Gastroesophageal sphincter (tissue), 4 donors: Measurements from ENCODE around the gene RAD9A. TPM values are rescaled to one million over a fixed set of nuclear protein-coding genes. Genes with fewer than 3 reads are reported as not detected.
A peak's percentile ranks its signal among the peaks of the same experiment; 100 is the strongest.

Source experiments
- ATAC-seq: fragments of 150-250 bp; one replicate; pipeline ENCODE4 v1.9.1; 2016; ENCODE audit warnings: mild to moderate bottlenecking, moderate library complexity
- H3K27ac ChIP-seq, 4 donors: fragments of 200-600 bp; sonication (generic) in 3 of 4; 1 replicate in 3 of 4; 2 replicates in 1 of 4; pipeline ENCODE4 v1.5.1; 2016 to 2019
- H3K27me3 ChIP-seq: fragments of 200-600 bp; sonication (generic); one replicate; pipeline ENCODE4 v1.5.1; 2019
- H3K36me3 ChIP-seq, 2 donors: fragments of 200-600 bp; sonication (generic); one replicate each; pipeline ENCODE4 v1.5.1; 2019; ENCODE audit warnings: control low read depth in 1 of 2
- H3K4me1 ChIP-seq, 3 donors: fragments of 200-600 bp; sonication (generic); 1 replicate in 2 of 3; 2 replicates in 1 of 3; pipeline ENCODE4 v1.5.1; 2016 to 2019; ENCODE audit warnings: control low read depth in 2 of 3
- H3K4me3 ChIP-seq, 2 donors: fragments of 200-600 bp; sonication (generic); one replicate each; pipeline ENCODE4 v1.5.1; 2019; ENCODE audit warnings: mild to moderate bottlenecking in 1 of 2, moderate library complexity in 1 of 2
- H3K9me3 ChIP-seq, 3 donors: fragments of 200-600 bp; sonication (generic); one replicate each; pipeline ENCODE4 v1.5.1; 2017 to 2019; ENCODE audit warnings: control low read depth in 2 of 3
- CTCF ChIP-seq, 4 experiments: fragments of 200-600 bp in 2 of 4; fragments of 450-650 bp in 2 of 4; sonication (generic) in 1 of 4; IDR thresholded peaks; one replicate each; pipeline ENCODE4 v1.5.1; 2017 to 2019; ENCODE audit warnings: antibody characterized with exemption in 4 of 4, mild to moderate bottlenecking in 2 of 4, moderate library complexity in 2 of 4
- EP300 ChIP-seq: sonication (generic); formaldehyde crosslinking; IDR thresholded peaks from one replicate; pipeline ENCODE4 v1.6.1; 2017; ENCODE audit warnings: antibody characterized with exemption, mild to moderate bottlenecking
- POLR2A ChIP-seq, 2 donors: fragments of 450-650 bp; IDR thresholded peaks; one replicate each; pipeline ENCODE4 v1.6.1; 2017; ENCODE audit warnings: antibody characterized with exemption in 2 of 2, mild to moderate bottlenecking in 2 of 2, moderate library complexity in 1 of 2
- POLR2AphosphoS5 ChIP-seq: sonication (generic); formaldehyde crosslinking; IDR thresholded peaks from one replicate; pipeline ENCODE4 v1.6.1; 2017; ENCODE audit warnings: antibody characterized with exemption
- WGBS, 2 donors: methylation state at CpG; one replicate each; pipeline ENCODE4 v1.1.5; 2018; ENCODE audit warnings: low coverage in 1 of 2; 5-methylcytosine and 5-hydroxymethylcytosine counted together
- total RNA-seq, 4 donors: library from RNA; depleted of rRNA; stranded (reverse); fragments of >200 nt; gene quantifications; one replicate each; pipeline ENCODE4 v1.1.0, GENCODE V29; 2016

The RAD9A gene
- total RNA-seq, 4 donors from 2014 or later: 8.5 to 16.0 (median 11.1) TPM

- H3K4me1 ChIP-seq: peaks cover 0 to 65% (median 40%) of the 10 kb centered on the region in 3 donors
- 0% methylated on average over 2 of the region's 40 CpGs; no CpG with 5 or more reads in 1 of the 2 donors for WGBS, 2 donors
- TF ChIP-seq POLR2AphosphoS5: peak; percentile 95
- TF ChIP-seq CTCF (IDR thresholded peaks at IDR 0.05): peak in 3 of 4 experiments; percentile 61 to 76 (median 69)
- TF ChIP-seq POLR2A (IDR thresholded peaks at IDR 0.05): peak; percentile 35 to 62
- TF ChIP-seq EP300: no peak
These were observed 17.9 kb upstream of the RAD9A start for GRCh38 chr11:67373648-67374570.

GRCh38 chr11:67374571-67375281 lies 17.1 kb upstream of the RAD9A start:
- peak overlapping the region; percentile 87 to 99 (median 99) for H3K27ac ChIP-seq
- H3K4me1 ChIP-seq: peaks cover 0 to 61% (median 36%) of the 10 kb centered on the region in 3 donors
- no peaks in the 10 kb centered on the region for H3K36me3 ChIP-seq
- no peak for ATAC-seq
- WGBS, 2 donors: 0 to 40% methylated on average over 1 of the region's 9 CpGs
- H3K9me3 ChIP-seq: no peaks in the 10 kb centered on the region
- TF ChIP-seq EP300 (no peak), POLR2A (IDR thresholded peaks at IDR 0.05) (no peak), CTCF (IDR thresholded peaks at IDR 0.05) (no peak), POLR2AphosphoS5 (no peak)
- no peaks in the 10 kb centered on the region for H3K27me3 ChIP-seq
- peak overlapping the region in 1 of 2 donors; percentile 94 for H3K4me3 ChIP-seq

More at GRCh38 chr11:67373648-67374570, 17.9 kb upstream of the RAD9A start:
- Histone ChIP-seq H3K4me3 (peak overlapping the region; percentile 82 to 94), H3K27me3 (no peaks in the 10 kb centered on the region), H3K9me3 (no peaks in the 10 kb centered on the region), H3K36me3 (no peaks in the 10 kb centered on the region), H3K27ac (peak overlapping the region; percentile 87 to 99 (median 99))
- ATAC-seq: peak; percentile 74

GRCh38 chr11:67375320-67376055 lies 16.3 kb upstream of the RAD9A start:
- H3K27me3 ChIP-seq: no peaks in the 10 kb centered on the region
- no peak overlapping the region for H3K4me3 ChIP-seq
- peaks cover 0 to 54% (median 28%) of the 10 kb centered on the region in 3 donors for H3K4me1 ChIP-seq
- peak overlapping the region in 3 of 4 donors; percentile 6 to 99 (median 99) for H3K27ac ChIP-seq
- no peak for ATAC-seq
- no peaks in the 10 kb centered on the region for H3K9me3 ChIP-seq
- 19 to 59% methylated on average over 3 to 6 of the region's 15 CpGs for WGBS, 2 donors
- H3K36me3 ChIP-seq: no peaks in the 10 kb centered on the region
- TF ChIP-seq POLR2A (IDR thresholded peaks at IDR 0.05) (no peak), CTCF (IDR thresholded peaks at IDR 0.05) (no peak), EP300 (no peak), POLR2AphosphoS5 (no peak)

GRCh38 chr11:67376063-67376820 lies 15.5 kb upstream of the RAD9A start:
- no peak for ATAC-seq
- Histone ChIP-seq H3K36me3 (no peaks in the 10 kb centered on the region), H3K27ac (peak overlapping the region in 1 of 4 donors; percentile 99), H3K4me1 (peaks cover 0 to 47% (median 21%) of the 10 kb centered on the region in 3 donors), H3K4me3 (no peak overlapping the region), H3K9me3 (no peaks in the 10 kb centered on the region), H3K27me3 (no peaks in the 10 kb centered on the region)
- TF ChIP-seq CTCF (IDR thresholded peaks at IDR 0.05): no peak
- TF ChIP-seq POLR2AphosphoS5: no peak
- no peak for TF ChIP-seq EP300
- no peak for TF ChIP-seq POLR2A (IDR thresholded peaks at IDR 0.05)
- WGBS, 2 donors: 53 to 60% methylated on average over 1 to 2 of the region's 7 CpGs
